ENCODE results near the gene SNAI1. TPM values are rescaled to one million over a fixed set of nuclear protein-coding genes. Genes with fewer than 3 reads are reported as not detected.

SNAI1 gene
- total RNA-seq, 2 experiments from 2014 or later: 0.25 to 0.34 TPM

GRCh38 chr20:49981218-49982071 lies 1.3 kb upstream of the SNAI1 start:
- H3K27me3 Mint-ChIP-seq: peaks cover 7% of the 10 kb centered on the region
- H3K9me3 Mint-ChIP-seq (ENCODE audit: low read depth): no peaks in the 10 kb centered on the region
- no peak for ATAC-seq
- CTCF ChIA-PET: interaction anchor here (0.7 to 10.6 kb wide), 8 partner anchors 17 to 197 kb away, joined by 3 to 224 read pairs (median 4); no protein-coding TSS in a partner anchor
- intact Hi-C loops (cut with DNase I, micrococcal nuclease): loop anchor here (1.0 to 10.0 kb wide), 5 partner anchors 45 to 483 kb away; partner anchors contain the start of genes PEDS1 (in 1 of the 2) and RNF114 (in 1 of the 2)
- H3K4me1 Mint-ChIP-seq: peaks cover 15% of the 10 kb centered on the region
- H3K4me3 Mint-ChIP-seq: peak overlapping the region; percentile 52
- H3K36me3 Mint-ChIP-seq (ENCODE audit: low read depth): no peaks in the 10 kb centered on the region
- peak overlapping the region; percentile 26 for H3K27ac Mint-ChIP-seq
- POLR2A ChIA-PET: interaction anchor here (0.6 kb wide), 1 partner anchor 128 kb away, joined by 3 read pairs; no protein-coding TSS in a partner anchor
- DNase-seq: no peak

GRCh38 chr20:49982072-49982345 lies 771 bp upstream of the SNAI1 start:
- peak overlapping the region; percentile 52 for H3K4me3 Mint-ChIP-seq
- H3K4me1 Mint-ChIP-seq: peaks cover 15% of the 10 kb centered on the region
- peak overlapping the region; percentile 26 for H3K27ac Mint-ChIP-seq
- no peaks in the 10 kb centered on the region for H3K36me3 Mint-ChIP-seq (ENCODE audit: low read depth)
- intact Hi-C loops (cut with DNase I, micrococcal nuclease): loop anchor here (1.0 to 10.0 kb wide), 5 partner anchors 46 to 483 kb away; partner anchors contain the start of genes PEDS1 (in 1 of the 2) and RNF114 (in 1 of the 2)
- POLR2A ChIA-PET: interaction anchor here (0.6 kb wide), 1 partner anchor 127 kb away, joined by 3 read pairs; no protein-coding TSS in a partner anchor
- ATAC-seq (no peak), DNase-seq (no peak)
- CTCF ChIA-PET: interaction anchor here (1.0 to 10.6 kb wide), 6 partner anchors 18 to 196 kb away, joined by 3 to 224 read pairs (median 7); no protein-coding TSS in a partner anchor
- H3K9me3 Mint-ChIP-seq (ENCODE audit: low read depth): no peaks in the 10 kb centered on the region
- H3K27me3 Mint-ChIP-seq: peaks cover 7% of the 10 kb centered on the region

GRCh38 chr20:49983123-49983847 lies 505 bp downstream of the SNAI1 start:
- H3K4me1 Mint-ChIP-seq: peaks cover 15% of the 10 kb centered on the region
- no peak overlapping the region for H3K27ac Mint-ChIP-seq
- POLR2A ChIA-PET: no interaction called here
- no peaks in the 10 kb centered on the region for H3K36me3 Mint-ChIP-seq (ENCODE audit: low read depth)
- intact Hi-C loops (cut with DNase I, micrococcal nuclease): loop anchor here (5.0 to 10.0 kb wide), 2 partner anchors 479 to 482 kb away; no protein-coding TSS in a partner anchor
- ATAC-seq (peak; percentile 2), DNase-seq (no peak)
- H3K4me3 Mint-ChIP-seq: peak overlapping the region; percentile 51
- no peaks in the 10 kb centered on the region for H3K9me3 Mint-ChIP-seq (ENCODE audit: low read depth)
- CTCF ChIA-PET: interaction anchor here (0.7 kb wide), 1 partner anchor 19 kb away, joined by 4 read pairs; no protein-coding TSS in a partner anchor
- peaks cover 7% of the 10 kb centered on the region for H3K27me3 Mint-ChIP-seq

GRCh38 chr20:49983848-49984408 lies 1.1 kb downstream of the SNAI1 start:
- DNase-seq (no peak), ATAC-seq (no peak)
- peaks cover 15% of the 10 kb centered on the region for H3K4me1 Mint-ChIP-seq
- ChIA-PET POLR2A (no interaction called here), CTCF (interaction anchor here (0.7 to 1.2 kb wide), 6 partner anchors 31 to 228 kb away, joined by 3 to 7 read pairs (median 3); no protein-coding TSS in a partner anchor)
- peak overlapping the region; percentile 51 for H3K4me3 Mint-ChIP-seq
- intact Hi-C loops (cut with DNase I, micrococcal nuclease): loop anchor here (5.0 to 10.0 kb wide), 2 partner anchors 478 to 481 kb away; no protein-coding TSS in a partner anchor
- H3K36me3 Mint-ChIP-seq (ENCODE audit: low read depth): no peaks in the 10 kb centered on the region
- no peaks in the 10 kb centered on the region for H3K9me3 Mint-ChIP-seq (ENCODE audit: low read depth)
- H3K27me3 Mint-ChIP-seq: peaks cover 7% of the 10 kb centered on the region
- no peak overlapping the region for H3K27ac Mint-ChIP-seq

GRCh38 chr20:49984426-49985153 lies 1.8 kb downstream of the SNAI1 start:
- Mint-ChIP-seq H3K36me3 (ENCODE audit: low read depth) (no peaks in the 10 kb centered on the region), H3K27ac (no peak overlapping the region), H3K27me3 (peaks cover 7% of the 10 kb centered on the region), H3K4me1 (peaks cover 15% of the 10 kb centered on the region), H3K9me3 (ENCODE audit: low read depth) (no peaks in the 10 kb centered on the region), H3K4me3 (no peak overlapping the region)
- ChIA-PET POLR2A (no interaction called here), CTCF (interaction anchor here (0.7 to 1.2 kb wide), 6 partner anchors 31 to 228 kb away, joined by 3 to 7 read pairs (median 3); no protein-coding TSS in a partner anchor)
- ATAC-seq (no peak), DNase-seq (no peak)
- intact Hi-C loops (cut with DNase I, micrococcal nuclease): loop anchor here (5.0 to 10.0 kb wide), 2 partner anchors 478 to 480 kb away; no protein-coding TSS in a partner anchor

DNA sequence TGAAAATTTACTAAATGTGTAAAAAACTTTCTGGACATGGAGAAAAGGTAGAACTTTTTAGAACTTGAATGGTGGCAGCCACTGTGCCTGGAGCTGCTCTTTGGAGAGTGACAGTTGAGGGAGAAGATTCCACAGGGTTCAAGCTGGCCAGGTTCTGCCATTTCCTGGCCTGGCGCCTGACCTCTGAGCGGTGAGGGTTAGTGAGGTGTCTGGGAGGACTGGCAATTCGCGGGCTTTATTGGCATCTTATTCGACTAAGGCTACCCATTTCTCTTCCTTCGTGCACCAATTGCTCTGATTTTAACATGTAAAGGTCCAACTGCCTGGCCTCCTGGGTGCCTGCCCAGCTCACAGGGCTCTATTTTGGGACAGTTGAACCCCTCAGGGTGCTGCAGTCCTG lies 2.4 kb downstream of the SNAI1 start:
- ChIA-PET POLR2A (no interaction called here), CTCF (interaction anchor here (1.2 kb wide), 1 partner anchor 84 kb away, joined by 3 read pairs; no protein-coding TSS in a partner anchor)
- ATAC-seq: no peak
- Mint-ChIP-seq H3K9me3 (ENCODE audit: low read depth) (no peaks in the 10 kb centered on the region), H3K27me3 (peaks cover 7% of the 10 kb centered on the region), H3K4me3 (no peak overlapping the region), H3K36me3 (ENCODE audit: low read depth) (no peaks in the 10 kb centered on the region), H3K4me1 (peaks cover 15% of the 10 kb centered on the region), H3K27ac (no peak overlapping the region)
- intact Hi-C loops (cut with DNase I, micrococcal nuclease): loop anchor here in 1 of 2 experiments (10.0 kb wide), 1 partner anchor 480 kb away; no protein-coding TSS in a partner anchor
- DNase-seq: no peak

GRCh38 chr20:49985617-49986016 lies 2.8 kb downstream of the SNAI1 start:
- H3K9me3 Mint-ChIP-seq (ENCODE audit: low read depth): no peaks in the 10 kb centered on the region
- H3K4me3 Mint-ChIP-seq: no peak overlapping the region
- H3K27ac Mint-ChIP-seq: no peak overlapping the region
- ATAC-seq (no peak), DNase-seq (no peak)
- H3K36me3 Mint-ChIP-seq (ENCODE audit: low read depth): no peaks in the 10 kb centered on the region
- peaks cover 15% of the 10 kb centered on the region for H3K4me1 Mint-ChIP-seq
- ChIA-PET CTCF (interaction anchor here (1.1 kb wide), 1 partner anchor 104 kb away, joined by 4 read pairs; no protein-coding TSS in a partner anchor), POLR2A (no interaction called here)
- H3K27me3 Mint-ChIP-seq: peaks cover 7% of the 10 kb centered on the region
- intact Hi-C loops (cut with DNase I, micrococcal nuclease): loop anchor here in 1 of 2 experiments (10.0 kb wide), 1 partner anchor 479 kb away; no protein-coding TSS in a partner anchor

GRCh38 chr20:49986049-49986448 lies 3.3 kb downstream of the SNAI1 start:
- intact Hi-C loops (cut with DNase I, micrococcal nuclease): loop anchor here in 1 of 2 experiments (10.0 kb wide), 1 partner anchor 479 kb away; no protein-coding TSS in a partner anchor
- Mint-ChIP-seq H3K4me3 (no peak overlapping the region), H3K27ac (no peak overlapping the region), H3K9me3 (ENCODE audit: low read depth) (no peaks in the 10 kb centered on the region), H3K27me3 (peaks cover 4% of the 10 kb centered on the region), H3K36me3 (ENCODE audit: low read depth) (no peaks in the 10 kb centered on the region), H3K4me1 (peaks cover 15% of the 10 kb centered on the region)
- CTCF ChIA-PET: interaction anchor here (1.1 kb wide), 2 partner anchors 85 to 103 kb away, joined by 3 to 4 read pairs; no protein-coding TSS in a partner anchor
- no peak for ATAC-seq
- POLR2A ChIA-PET: no interaction called here
- DNase-seq: no peak

DNA sequence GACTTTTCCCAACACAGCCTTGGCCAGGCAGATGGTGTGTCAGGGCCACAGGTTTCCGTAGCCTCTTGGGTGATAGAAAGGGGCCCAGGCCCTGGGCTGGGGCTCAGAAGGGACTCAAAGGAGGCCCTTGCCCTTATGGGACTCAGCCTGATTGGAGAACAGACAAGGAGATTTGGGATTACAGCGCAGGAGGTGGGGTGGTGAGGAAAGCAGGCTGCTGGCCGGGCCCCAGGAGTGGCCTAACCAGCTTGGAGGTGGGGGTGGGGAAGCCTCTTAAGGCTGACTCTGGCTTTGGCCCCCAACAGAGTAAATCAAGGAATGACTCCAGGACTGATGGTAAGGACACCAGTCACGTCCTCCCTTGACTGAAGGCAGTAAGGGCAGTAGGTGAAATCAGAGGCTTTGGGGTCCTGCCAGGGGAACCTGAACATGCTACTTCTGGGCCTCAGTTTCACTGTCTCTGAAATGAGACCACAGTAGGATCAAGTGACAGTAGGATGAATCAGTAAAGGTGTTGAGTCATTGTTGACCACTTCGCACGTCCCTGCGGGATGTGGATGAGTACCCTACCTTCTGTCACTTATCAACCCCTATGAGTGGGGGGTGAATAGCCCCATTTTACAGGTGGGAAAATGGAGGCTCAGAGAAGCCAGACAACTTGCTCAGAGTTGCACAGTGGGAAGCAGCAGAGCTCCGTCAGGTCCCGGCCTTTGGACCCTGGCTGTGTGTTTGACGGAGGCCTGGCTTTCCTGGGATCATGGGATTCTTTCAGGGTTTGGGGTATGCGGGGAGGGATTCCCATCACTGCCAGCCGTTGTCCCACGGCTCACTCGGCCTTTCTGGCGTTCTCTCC lies 4.5 kb downstream of the SNAI1 start:
- ChIA-PET POLR2A (no interaction called here), CTCF (interaction anchor here (0.5 to 2.5 kb wide), 4 partner anchors 84 to 347 kb away, joined by 3 to 7 read pairs (median 3); no protein-coding TSS in a partner anchor)
- H3K27me3 Mint-ChIP-seq: peaks cover under 1% of the 10 kb centered on the region
- DNase-seq: no peak
- H3K27ac Mint-ChIP-seq: no peak overlapping the region
- H3K4me3 Mint-ChIP-seq: no peak overlapping the region
- no peaks in the 10 kb centered on the region for H3K36me3 Mint-ChIP-seq (ENCODE audit: low read depth)
- peaks cover 9% of the 10 kb centered on the region for H3K4me1 Mint-ChIP-seq
- intact Hi-C loops (cut with DNase I, micrococcal nuclease): loop anchor here in 1 of 2 experiments (10.0 kb wide), 1 partner anchor 478 kb away; no protein-coding TSS in a partner anchor
- ATAC-seq: no peak
- no peaks in the 10 kb centered on the region for H3K9me3 Mint-ChIP-seq (ENCODE audit: low read depth)
